Hepatocyte (in vitro differentiated cells): ENCODE measurements around the gene ADAP1. TPM values are rescaled to one million over a fixed set of nuclear protein-coding genes. Genes with fewer than 3 reads are reported as not detected.

Experiments used
- DNase-seq: peaks from one replicate; pipeline ENCODE4 v3.0.0-alpha.2; 2016; ENCODE audit warnings: low spot score
- H2AFZ ChIP-seq: fragments of 200-600 bp; sonication (generic); 2 replicates; pipeline ENCODE4 v1.6.0; 2016; ENCODE audit warnings: antibody characterized with exemption, mild to moderate bottlenecking
- H3K27ac ChIP-seq: fragments of 200-600 bp; sonication (generic); 2 replicates; pipeline ENCODE4 v1.5.1; 2016; ENCODE audit warnings: mild to moderate bottlenecking
- H3K27me3 ChIP-seq: fragments of 200-600 bp; sonication (generic); 2 replicates; pipeline ENCODE4 v1.6.1; 2016
- H3K36me3 ChIP-seq: fragments of 200-600 bp; sonication (generic); replicated peaks from 2 replicates; pipeline ENCODE4 v1.5.1; 2016; ENCODE audit warnings: low read depth; ENCODE audit not compliant: insufficient read depth
- H3K4me1 ChIP-seq: fragments of 200-600 bp; sonication (generic); 2 replicates; pipeline ENCODE4 v1.5.1; 2016; ENCODE audit warnings: mild to moderate bottlenecking, moderate library complexity; ENCODE audit not compliant: insufficient read depth
- H3K4me2 ChIP-seq: fragments of 200-600 bp; sonication (generic); 2 replicates; pipeline ENCODE4 v1.6.0; 2016
- H3K4me3 ChIP-seq: fragments of 200-600 bp; sonication (generic); 2 replicates; pipeline ENCODE4 v1.5.1; 2016; ENCODE audit warnings: mild to moderate bottlenecking
- H3K79me2 ChIP-seq: fragments of 200-600 bp; sonication (generic); 2 replicates; pipeline ENCODE4 v1.6.0; 2017; ENCODE audit warnings: mild to moderate bottlenecking
- H3K9me2 ChIP-seq: fragments of 200-600 bp; sonication (generic); replicated peaks from 2 replicates; pipeline ENCODE4 v1.6.0; 2017; ENCODE audit warnings: mild to moderate bottlenecking; ENCODE audit not compliant: insufficient read depth
- H3K9me3 ChIP-seq: fragments of 200-600 bp; sonication (generic); 2 replicates; pipeline ENCODE4 v1.5.1; 2016; ENCODE audit warnings: low read depth, mild to moderate bottlenecking
- H4K20me1 ChIP-seq: fragments of 200-600 bp; sonication (generic); 2 replicates; pipeline ENCODE4 v1.6.0; 2016; ENCODE audit warnings: mild to moderate bottlenecking; ENCODE audit not compliant: insufficient read depth, poor library complexity, severe bottlenecking
- CTCF ChIP-seq: fragments of 200-600 bp; sonication (generic); IDR thresholded peaks from 2 replicates; pipeline ENCODE4 v1.5.1; 2016; ENCODE audit warnings: antibody characterized with exemption, mild to moderate bottlenecking; ENCODE audit not compliant: poor library complexity
- EZH2 ChIP-seq: fragments of 200-600 bp; sonication (generic); IDR thresholded peaks from 2 replicates; pipeline ENCODE4 v1.6.1; 2016; ENCODE audit warnings: antibody characterized with exemption, mild to moderate bottlenecking, borderline replicate concordance
- EZH2phosphoT487 ChIP-seq: fragments of 200-600 bp; sonication (generic); IDR thresholded peaks from one replicate; pipeline ENCODE4 v1.6.1; 2018; ENCODE audit warnings: antibody characterized with exemption, mild to moderate bottlenecking, low read depth, moderate library complexity; ENCODE audit not compliant: unreplicated experiment, severe bottlenecking
- WGBS: methylation state at CpG from one replicate; pipeline ENCODE4 v1.1.6; 2016; ENCODE audit warnings: low lambda C conversion rate; ENCODE audit errors: missing lambda C conversion rate; 5-methylcytosine and 5-hydroxymethylcytosine counted together
- polyA plus RNA-seq: library from polyadenylated mRNA; unstranded; fragments of >200 nt; fragmentation: Nextera tagmentation; extraction: Ambion mirVana; gene quantifications from 2 replicates; pipeline ENCODE4 v1.2.1, GENCODE V29; 2016
- total RNA-seq: library from RNA; depleted of rRNA; stranded (reverse); fragments of >200 nt; gene quantifications from 2 replicates; pipeline ENCODE4 v1.2.3, GENCODE V29; 2014

Gene ADAP1
- total and polyA plus RNA-seq, 2 experiments from 2014 or later: 25.6 to 35.7 TPM

DNA sequence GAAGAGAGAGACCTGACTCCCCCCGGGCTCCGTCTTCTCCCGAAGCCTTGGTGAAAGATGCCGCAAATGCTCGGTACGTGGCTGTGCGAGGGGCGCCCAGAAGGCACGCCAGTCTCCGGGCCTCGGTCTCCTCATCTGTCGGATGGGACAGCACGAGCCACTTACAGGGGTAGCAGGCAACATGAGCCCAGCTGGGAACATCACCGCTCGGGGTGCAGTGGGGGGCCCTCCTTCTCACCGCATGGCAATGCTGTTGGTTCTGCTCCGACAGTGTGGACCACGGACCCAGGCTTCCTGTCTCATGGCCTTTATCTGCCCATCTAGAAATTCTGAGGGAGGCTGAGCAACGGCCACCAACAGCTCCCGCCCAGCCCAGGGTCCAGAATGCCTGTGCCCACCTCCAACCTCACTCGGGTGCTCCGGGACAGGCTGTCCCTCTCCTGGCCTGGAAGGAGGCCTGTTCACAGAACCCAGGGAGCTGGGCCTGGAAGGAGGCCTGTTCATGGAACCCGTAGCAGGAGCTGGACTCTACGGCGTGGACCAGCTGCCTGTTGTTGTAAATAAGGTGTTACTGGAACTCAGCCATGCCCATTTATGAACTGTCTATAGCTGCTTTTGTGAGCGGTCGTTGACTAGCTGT is 15.8 kb downstream of the ADAP1 start:
- H2AFZ ChIP-seq: no peak overlapping the region
- TF ChIP-seq EZH2phosphoT487: no peak
- no peak for TF ChIP-seq EZH2
- TF ChIP-seq CTCF: no peak
- no peak overlapping the region for H3K27ac ChIP-seq
- DNase-seq: no peak
- H3K9me3 ChIP-seq: no peaks in the 10 kb centered on the region
- peaks cover 4% of the 10 kb centered on the region for H3K79me2 ChIP-seq
- H3K36me3 ChIP-seq: no peaks in the 10 kb centered on the region
- WGBS: 97% methylated on average over 26 of the region's 27 CpGs
- H3K9me2 ChIP-seq: no peaks in the 10 kb centered on the region
- H3K4me1 ChIP-seq: no peaks in the 10 kb centered on the region
- H3K4me3 ChIP-seq: no peak overlapping the region
- no peak overlapping the region for H3K4me2 ChIP-seq
- peaks cover 3% of the 10 kb centered on the region for H3K27me3 ChIP-seq
- no peaks in the 10 kb centered on the region for H4K20me1 ChIP-seq

DNA sequence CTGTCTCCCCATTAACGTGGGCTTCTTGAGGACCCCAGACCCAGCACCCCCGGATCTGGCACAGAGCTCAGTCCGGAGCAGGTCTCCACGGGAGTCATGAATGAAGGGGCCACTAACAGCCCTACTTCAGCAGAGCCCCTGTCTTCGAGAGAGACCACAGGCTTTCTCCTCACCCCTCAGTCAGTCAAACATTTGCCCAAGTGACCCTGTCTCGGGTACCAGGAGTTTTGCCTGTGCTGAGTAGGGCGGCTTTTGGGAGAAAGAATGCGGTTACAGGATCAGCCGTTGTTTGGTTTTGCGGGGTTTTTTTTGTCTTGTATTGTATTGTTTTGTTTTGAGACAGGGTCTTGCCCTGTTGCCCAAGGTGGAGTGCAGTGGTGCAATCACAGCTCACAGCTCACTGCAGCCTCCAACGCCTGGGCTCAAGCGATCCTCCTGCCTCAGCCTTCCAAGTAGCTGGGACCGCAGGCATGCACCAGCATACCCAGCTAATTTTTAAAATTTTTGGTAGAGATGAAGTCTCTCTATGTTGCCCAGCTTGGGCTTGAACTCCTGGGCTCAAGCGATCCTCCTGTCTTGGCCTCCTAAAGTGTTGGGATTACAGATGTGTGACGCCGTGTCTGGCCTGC is 16.5 kb downstream of the ADAP1 start:
- 91% methylated on average over 16 of the region's 16 CpGs for WGBS
- Histone ChIP-seq H3K4me1 (no peaks in the 10 kb centered on the region), H3K36me3 (no peaks in the 10 kb centered on the region), H3K79me2 (peaks cover 4% of the 10 kb centered on the region), H3K4me3 (no peak overlapping the region), H3K4me2 (no peak overlapping the region), H3K9me3 (no peaks in the 10 kb centered on the region), H4K20me1 (no peaks in the 10 kb centered on the region), H3K9me2 (no peaks in the 10 kb centered on the region), H3K27me3 (peaks cover 3% of the 10 kb centered on the region), H3K27ac (no peak overlapping the region), H2AFZ (no peak overlapping the region)
- TF ChIP-seq CTCF (no peak), EZH2 (no peak), EZH2phosphoT487 (no peak)
- DNase-seq: no peak

DNA sequence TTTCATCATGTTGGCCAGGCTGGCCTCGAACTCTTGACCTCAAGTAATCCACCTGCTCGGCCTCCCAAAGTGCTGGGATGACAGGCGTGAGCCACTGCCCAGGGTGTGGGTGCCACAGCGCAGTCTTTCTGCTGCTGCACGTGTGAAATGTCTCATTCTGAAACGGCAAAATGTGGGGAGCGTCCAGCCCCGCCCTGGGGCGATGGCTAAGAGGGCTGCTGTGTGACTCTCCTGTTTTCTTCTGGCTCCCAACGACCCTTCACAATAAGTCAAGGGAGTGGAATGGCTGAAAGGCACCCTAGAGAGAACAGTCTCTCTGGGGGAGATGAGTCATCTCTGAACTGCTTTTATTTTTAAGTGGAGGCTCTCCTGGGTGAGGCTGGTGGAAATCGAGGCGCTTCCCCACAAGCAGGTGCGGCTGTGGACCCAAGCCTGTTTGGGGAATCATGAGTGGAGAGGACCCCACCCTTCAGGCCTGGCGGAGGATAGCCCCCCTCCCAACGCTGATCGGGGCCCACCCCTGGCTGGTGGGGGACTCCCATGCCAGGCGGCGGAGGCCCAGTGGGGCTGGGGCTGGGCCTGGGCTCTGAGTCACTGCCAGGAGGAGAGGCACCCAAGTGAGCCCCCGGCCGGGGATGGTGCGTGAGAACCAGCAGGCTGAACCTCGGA is 18.0 kb downstream of the ADAP1 start:
- DNase-seq: peak; percentile 8
- Histone ChIP-seq H3K9me3 (no peaks in the 10 kb centered on the region), H2AFZ (no peak overlapping the region), H3K36me3 (no peaks in the 10 kb centered on the region), H3K9me2 (no peaks in the 10 kb centered on the region), H3K27me3 (no peaks in the 10 kb centered on the region), H3K27ac (no peak overlapping the region), H3K4me1 (no peaks in the 10 kb centered on the region), H3K79me2 (peaks cover 4% of the 10 kb centered on the region), H4K20me1 (no peaks in the 10 kb centered on the region), H3K4me2 (no peak overlapping the region), H3K4me3 (no peak overlapping the region)
- TF ChIP-seq EZH2 (no peak), EZH2phosphoT487 (no peak), CTCF (no peak)
- WGBS: 80% methylated on average over 13 of the region's 22 CpGs
